ENCODE measurements around the gene UPP1.

- TF ChIP-seq CTCF (IDR thresholded peaks at IDR 0.05): no peak
- no peak for TF ChIP-seq EZH2 (IDR thresholded peaks at IDR 0.05; ENCODE audit: borderline replicate concordance, insufficient read depth, low read depth, low read length, poor library complexity, severe bottlenecking)
Measured at GRCh38 chr7:48067475-48067874, 21.6 kb upstream of the UPP1 start.

All from B cell (primary cell).